Mesothelial cell of epicardium (in vitro differentiated cells): ENCODE measurements around the gene GCNT2. TPM values are rescaled to one million over a fixed set of nuclear protein-coding genes. Genes with fewer than 3 reads are reported as not detected.
A peak's percentile ranks its signal among the peaks of the same experiment; 100 is the strongest.

Experiments used
- DNase-seq, 2 experiments: peaks; one replicate each; pipeline ENCODE4 v3.0.0; 2021; ENCODE audit warnings: low spot score in 2 of 2; ENCODE audit not compliant: unreplicated experiment in 2 of 2
- H3K27ac Mint-ChIP-seq: 2 replicates; pipeline ENCODE4 v1.8.0; 2021; ENCODE audit warnings: mixed read lengths
- H3K27me3 Mint-ChIP-seq: 2 replicates; pipeline ENCODE4 v1.8.0; 2021; ENCODE audit warnings: low read depth, mixed read lengths
- H3K36me3 Mint-ChIP-seq: 2 replicates; pipeline ENCODE4 v1.8.0; 2021; ENCODE audit warnings: mixed read lengths
- H3K4me1 Mint-ChIP-seq: 2 replicates; pipeline ENCODE4 v1.8.0; 2021; ENCODE audit warnings: mixed read lengths
- H3K4me3 Mint-ChIP-seq: 2 replicates; pipeline ENCODE4 v1.8.0; 2021; ENCODE audit warnings: mild to moderate bottlenecking, moderate library complexity, mixed read lengths
- H3K9me3 Mint-ChIP-seq: 2 replicates; pipeline ENCODE4 v1.8.0; 2021; ENCODE audit warnings: mixed read lengths
- CTCF ChIP-seq: fragments of 200-600 bp; sonication (generic); IDR thresholded peaks from one replicate; pipeline ENCODE4 v1.5.0; 2021; ENCODE audit warnings: antibody characterized with exemption; ENCODE audit not compliant: unreplicated experiment
- total RNA-seq: library from RNA; stranded (reverse); gene quantifications from 3 replicates; pipeline ENCODE4 v1.2.1, GENCODE V29; 2021

GCNT2 gene
- total RNA-seq, 1 donor from 2014 or later = 29.3 TPM

GRCh38 chr6:10534419-10534762 is 13.2 kb downstream of the GCNT2 start:
- Mint-ChIP-seq H3K27ac (no peak overlapping the region), H3K36me3 (peaks cover 32% of the 10 kb centered on the region), H3K4me1 (no peaks in the 10 kb centered on the region), H3K4me3 (no peak overlapping the region), H3K27me3 (no peaks in the 10 kb centered on the region), H3K9me3 (no peaks in the 10 kb centered on the region)
- DNase-seq = no peak
- no peak for TF ChIP-seq CTCF

- no peak for DNase-seq
- no peak overlapping the region for H3K27ac Mint-ChIP-seq
- H3K9me3 Mint-ChIP-seq = no peaks in the 10 kb centered on the region
- no peaks in the 10 kb centered on the region for H3K27me3 Mint-ChIP-seq
- no peak for TF ChIP-seq CTCF
- peaks cover 27% of the 10 kb centered on the region for H3K36me3 Mint-ChIP-seq
- H3K4me3 Mint-ChIP-seq = no peak overlapping the region
- H3K4me1 Mint-ChIP-seq = no peaks in the 10 kb centered on the region
These were observed 14.0 kb downstream of the GCNT2 start for GRCh38 chr6:10535193-10535592.

GRCh38 chr6:10537726-10538125 is 16.6 kb downstream of the GCNT2 start:
- H3K4me3 Mint-ChIP-seq = no peak overlapping the region
- peaks cover 10% of the 10 kb centered on the region for H3K4me1 Mint-ChIP-seq
- no peak for TF ChIP-seq CTCF
- H3K36me3 Mint-ChIP-seq = peaks cover 21% of the 10 kb centered on the region
- H3K9me3 Mint-ChIP-seq = peaks cover 5% of the 10 kb centered on the region
- no peaks in the 10 kb centered on the region for H3K27me3 Mint-ChIP-seq
- no peak overlapping the region for H3K27ac Mint-ChIP-seq
- DNase-seq = no peak

- Mint-ChIP-seq H3K27ac (peak overlapping the region; percentile 23), H3K9me3 (peaks cover 5% of the 10 kb centered on the region), H3K36me3 (peaks cover 22% of the 10 kb centered on the region)
These were observed 19.1 kb downstream of the GCNT2 start for GRCh38 chr6:10540073-10540746.

GRCh38 chr6:10541591-10541990 is 20.4 kb downstream of the GCNT2 start:
- Mint-ChIP-seq H3K27ac (peak overlapping the region; percentile 71), H3K4me3 (no peak overlapping the region), H3K4me1 (peaks cover 18% of the 10 kb centered on the region), H3K27me3 (no peaks in the 10 kb centered on the region), H3K9me3 (peaks cover 5% of the 10 kb centered on the region), H3K36me3 (peaks cover 19% of the 10 kb centered on the region)
- no peak for TF ChIP-seq CTCF
- no peak for DNase-seq

More at GRCh38 chr6:10540073-10540746, 19.1 kb downstream of the GCNT2 start:
- H3K27me3 Mint-ChIP-seq = no peaks in the 10 kb centered on the region
- no peak for DNase-seq
- H3K4me3 Mint-ChIP-seq = no peak overlapping the region
- H3K4me1 Mint-ChIP-seq = peaks cover 13% of the 10 kb centered on the region
- no peak for TF ChIP-seq CTCF
